ENCODE results near the gene LSAMP. TPM values are rescaled to one million over a fixed set of nuclear protein-coding genes. Genes with fewer than 3 reads are reported as not detected.

Gene LSAMP
- total and polyA plus RNA-seq, 2 of the 13 experiments (the other 11 are each of a cell fraction or from before 2014, with no cell fraction given) = not detected

DNA sequence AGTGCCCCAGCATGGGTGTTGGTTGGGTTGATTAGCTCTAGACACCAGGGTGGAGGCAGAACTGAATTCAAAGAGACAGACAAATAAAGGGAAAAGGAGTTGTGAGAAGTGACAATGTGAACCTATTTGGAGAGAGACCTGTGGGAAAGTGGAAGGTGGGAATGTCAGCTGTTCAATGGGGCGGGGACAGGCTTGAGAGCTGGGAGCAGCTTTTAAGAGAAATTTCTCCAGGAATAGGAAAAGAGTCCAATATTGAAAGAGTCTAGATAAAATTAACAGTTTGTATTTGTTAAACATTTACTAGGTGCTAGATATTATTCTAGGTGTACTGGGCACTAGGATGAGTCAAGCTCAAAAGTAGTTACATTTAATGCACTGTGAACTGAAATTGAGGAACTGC lies 596.6 kb downstream of the LSAMP start:
- FAIRE-seq = no peak
- ChIA-PET POLR2A (interaction anchor here (1.0 kb wide), 1 partner anchor 25 kb away, joined by 4 read pairs; no protein-coding TSS in a partner anchor), CTCF (ENCODE audit: low intra/inter-chr PET ratio, low total read pairs) (no interaction called here)
- BruUV-seq (replicated peaks) = no TSS peak
- 89% methylated on average over 1 of the region's 1 CpG for WGBS (ENCODE audit: low lambda C conversion rate)
- DNase-seq (ENCODE audit: low spot score) = no peak
- Histone ChIP-seq H3K9me3 (ENCODE audit: low read length) (no peaks in the 10 kb centered on the region), H3K4me2 (ENCODE audit: low read depth, low read length) (no peak overlapping the region), H3K27ac (ENCODE audit: extremely low read length, insufficient read depth, low read length) (no peak overlapping the region), H4K20me1 (ENCODE audit: insufficient read depth, low read length) (no peaks in the 10 kb centered on the region), H3K9ac (ENCODE audit: insufficient read depth, low read depth, low read length) (no peak overlapping the region), H2AFZ (ENCODE audit: low read length) (no peak overlapping the region), H3K79me2 (ENCODE audit: insufficient read depth, low read length) (no peaks in the 10 kb centered on the region), H3K4me3 (replicated peaks in 1 of 3; ENCODE audit: insufficient read depth in 1 of 3, low read depth in 2 of 3, low read length in 3 of 3) (no peak overlapping the region), H3K36me3 (replicated peaks in 1 of 2; ENCODE audit: control insufficient read depth in 1 of 2, insufficient read depth in 2 of 2, low read length in 2 of 2) (no peaks in the 10 kb centered on the region), H3K4me1 (ENCODE audit: insufficient read depth, low read length) (peaks cover 41% of the 10 kb centered on the region), H3K27me3 (ENCODE audit: control insufficient read depth in 1 of 2, insufficient read depth in 2 of 2, low read length in 2 of 2) (no peaks in the 10 kb centered on the region)
- no peak for ATAC-seq
- intact Hi-C loops (cut with micrococcal nuclease; ENCODE audit: unreplicated experiment) (no loop called here), in situ Hi-C loops (cut with HindIII; ENCODE audit: extremely low pct_ligation_motif_present, low pct_unique_long_range_greater_than_20kb) (no loop called here)
- no peak for TF ChIP-seq TCF12 (IDR thresholded peaks at IDR 0.05)
- no peak for TF ChIP-seq TCF12 (CRISPR knock-in tag; IDR thresholded peaks at IDR 0.05)
- TF ChIP-seq, protein P1, sequence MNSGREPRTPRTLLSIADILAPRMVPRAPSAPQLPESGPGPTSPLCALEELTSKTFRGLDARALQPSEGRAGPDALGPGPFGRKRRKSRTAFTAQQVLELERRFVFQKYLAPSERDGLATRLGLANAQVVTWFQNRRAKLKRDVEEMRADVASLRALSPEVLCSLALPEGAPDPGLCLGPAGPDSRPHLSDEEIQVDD (CRISPR knock-in tag; IDR thresholded peaks at IDR 0.05; ENCODE audit: borderline replicate concordance) = no peak
- no peak for TF ChIP-seq ZIK1 (CRISPR knock-in tag; IDR thresholded peaks at IDR 0.05; ENCODE audit: borderline replicate concordance, low read depth)
- TF ChIP-seq, protein P2, sequence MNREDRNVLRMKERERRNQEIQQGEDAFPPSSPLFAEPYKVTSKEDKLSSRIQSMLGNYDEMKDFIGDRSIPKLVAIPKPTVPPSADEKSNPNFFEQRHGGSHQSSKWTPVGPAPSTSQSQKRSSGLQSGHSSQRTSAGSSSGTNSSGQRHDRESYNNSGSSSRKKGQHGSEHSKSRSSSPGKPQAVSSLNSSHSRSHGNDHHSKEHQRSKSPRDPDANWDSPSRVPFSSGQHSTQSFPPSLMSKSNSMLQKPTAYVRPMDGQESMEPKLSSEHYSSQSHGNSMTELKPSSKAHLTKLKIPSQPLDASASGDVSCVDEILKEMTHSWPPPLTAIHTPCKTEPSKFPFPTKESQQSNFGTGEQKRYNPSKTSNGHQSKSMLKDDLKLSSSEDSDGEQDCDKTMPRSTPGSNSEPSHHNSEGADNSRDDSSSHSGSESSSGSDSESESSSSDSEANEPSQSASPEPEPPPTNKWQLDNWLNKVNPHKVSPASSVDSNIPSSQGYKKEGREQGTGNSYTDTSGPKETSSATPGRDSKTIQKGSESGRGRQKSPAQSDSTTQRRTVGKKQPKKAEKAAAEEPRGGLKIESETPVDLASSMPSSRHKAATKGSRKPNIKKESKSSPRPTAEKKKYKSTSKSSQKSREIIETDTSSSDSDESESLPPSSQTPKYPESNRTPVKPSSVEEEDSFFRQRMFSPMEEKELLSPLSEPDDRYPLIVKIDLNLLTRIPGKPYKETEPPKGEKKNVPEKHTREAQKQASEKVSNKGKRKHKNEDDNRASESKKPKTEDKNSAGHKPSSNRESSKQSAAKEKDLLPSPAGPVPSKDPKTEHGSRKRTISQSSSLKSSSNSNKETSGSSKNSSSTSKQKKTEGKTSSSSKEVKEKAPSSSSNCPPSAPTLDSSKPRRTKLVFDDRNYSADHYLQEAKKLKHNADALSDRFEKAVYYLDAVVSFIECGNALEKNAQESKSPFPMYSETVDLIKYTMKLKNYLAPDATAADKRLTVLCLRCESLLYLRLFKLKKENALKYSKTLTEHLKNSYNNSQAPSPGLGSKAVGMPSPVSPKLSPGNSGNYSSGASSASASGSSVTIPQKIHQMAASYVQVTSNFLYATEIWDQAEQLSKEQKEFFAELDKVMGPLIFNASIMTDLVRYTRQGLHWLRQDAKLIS (CRISPR knock-in tag; IDR thresholded peaks at IDR 0.05) = no peak
- TF ChIP-seq HOXA9 (CRISPR knock-in tag; IDR thresholded peaks at IDR 0.05; ENCODE audit: borderline replicate concordance) = no peak
- TF ChIP-seq, protein P3, sequence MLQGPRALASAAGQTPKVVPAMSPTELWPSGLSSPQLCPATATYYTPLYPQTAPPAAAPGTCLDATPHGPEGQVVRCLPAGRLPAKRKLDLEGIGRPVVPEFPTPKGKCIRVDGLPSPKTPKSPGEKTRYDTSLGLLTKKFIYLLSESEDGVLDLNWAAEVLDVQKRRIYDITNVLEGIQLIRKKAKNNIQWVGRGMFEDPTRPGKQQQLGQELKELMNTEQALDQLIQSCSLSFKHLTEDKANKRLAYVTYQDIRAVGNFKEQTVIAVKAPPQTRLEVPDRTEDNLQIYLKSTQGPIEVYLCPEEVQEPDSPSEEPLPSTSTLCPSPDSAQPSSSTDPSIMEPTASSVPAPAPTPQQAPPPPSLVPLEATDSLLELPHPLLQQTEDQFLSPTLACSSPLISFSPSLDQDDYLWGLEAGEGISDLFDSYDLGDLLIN (CRISPR knock-in tag; IDR thresholded peaks at IDR 0.05; ENCODE audit: borderline replicate concordance) = no peak
- no peak for TF ChIP-seq SIN3A (IDR thresholded peaks at IDR 0.05; ENCODE audit: borderline replicate concordance, low read depth, low read length)
- TF ChIP-seq, protein P4, sequence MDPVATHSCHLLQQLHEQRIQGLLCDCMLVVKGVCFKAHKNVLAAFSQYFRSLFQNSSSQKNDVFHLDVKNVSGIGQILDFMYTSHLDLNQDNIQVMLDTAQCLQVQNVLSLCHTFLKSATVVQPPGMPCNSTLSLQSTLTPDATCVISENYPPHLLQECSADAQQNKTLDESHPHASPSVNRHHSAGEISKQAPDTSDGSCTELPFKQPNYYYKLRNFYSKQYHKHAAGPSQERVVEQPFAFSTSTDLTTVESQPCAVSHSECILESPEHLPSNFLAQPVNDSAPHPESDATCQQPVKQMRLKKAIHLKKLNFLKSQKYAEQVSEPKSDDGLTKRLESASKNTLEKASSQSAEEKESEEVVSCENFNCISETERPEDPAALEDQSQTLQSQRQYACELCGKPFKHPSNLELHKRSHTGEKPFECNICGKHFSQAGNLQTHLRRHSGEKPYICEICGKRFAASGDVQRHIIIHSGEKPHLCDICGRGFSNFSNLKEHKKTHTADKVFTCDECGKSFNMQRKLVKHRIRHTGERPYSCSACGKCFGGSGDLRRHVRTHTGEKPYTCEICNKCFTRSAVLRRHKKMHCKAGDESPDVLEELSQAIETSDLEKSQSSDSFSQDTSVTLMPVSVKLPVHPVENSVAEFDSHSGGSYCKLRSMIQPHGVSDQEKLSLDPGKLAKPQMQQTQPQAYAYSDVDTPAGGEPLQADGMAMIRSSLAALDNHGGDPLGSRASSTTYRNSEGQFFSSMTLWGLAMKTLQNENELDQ (CRISPR knock-in tag; IDR thresholded peaks at IDR 0.05; ENCODE audit: borderline replicate concordance) = no peak
- TF ChIP-seq ZNF761 (CRISPR knock-in tag; conservative IDR thresholded peaks at IDR 0.05) = no peak
- TF ChIP-seq ZNF605 (CRISPR knock-in tag; IDR thresholded peaks at IDR 0.05) = no peak
- TF ChIP-seq KAT8 (CRISPR knock-in tag; IDR thresholded peaks at IDR 0.05) = no peak
- TF ChIP-seq, protein P5, sequence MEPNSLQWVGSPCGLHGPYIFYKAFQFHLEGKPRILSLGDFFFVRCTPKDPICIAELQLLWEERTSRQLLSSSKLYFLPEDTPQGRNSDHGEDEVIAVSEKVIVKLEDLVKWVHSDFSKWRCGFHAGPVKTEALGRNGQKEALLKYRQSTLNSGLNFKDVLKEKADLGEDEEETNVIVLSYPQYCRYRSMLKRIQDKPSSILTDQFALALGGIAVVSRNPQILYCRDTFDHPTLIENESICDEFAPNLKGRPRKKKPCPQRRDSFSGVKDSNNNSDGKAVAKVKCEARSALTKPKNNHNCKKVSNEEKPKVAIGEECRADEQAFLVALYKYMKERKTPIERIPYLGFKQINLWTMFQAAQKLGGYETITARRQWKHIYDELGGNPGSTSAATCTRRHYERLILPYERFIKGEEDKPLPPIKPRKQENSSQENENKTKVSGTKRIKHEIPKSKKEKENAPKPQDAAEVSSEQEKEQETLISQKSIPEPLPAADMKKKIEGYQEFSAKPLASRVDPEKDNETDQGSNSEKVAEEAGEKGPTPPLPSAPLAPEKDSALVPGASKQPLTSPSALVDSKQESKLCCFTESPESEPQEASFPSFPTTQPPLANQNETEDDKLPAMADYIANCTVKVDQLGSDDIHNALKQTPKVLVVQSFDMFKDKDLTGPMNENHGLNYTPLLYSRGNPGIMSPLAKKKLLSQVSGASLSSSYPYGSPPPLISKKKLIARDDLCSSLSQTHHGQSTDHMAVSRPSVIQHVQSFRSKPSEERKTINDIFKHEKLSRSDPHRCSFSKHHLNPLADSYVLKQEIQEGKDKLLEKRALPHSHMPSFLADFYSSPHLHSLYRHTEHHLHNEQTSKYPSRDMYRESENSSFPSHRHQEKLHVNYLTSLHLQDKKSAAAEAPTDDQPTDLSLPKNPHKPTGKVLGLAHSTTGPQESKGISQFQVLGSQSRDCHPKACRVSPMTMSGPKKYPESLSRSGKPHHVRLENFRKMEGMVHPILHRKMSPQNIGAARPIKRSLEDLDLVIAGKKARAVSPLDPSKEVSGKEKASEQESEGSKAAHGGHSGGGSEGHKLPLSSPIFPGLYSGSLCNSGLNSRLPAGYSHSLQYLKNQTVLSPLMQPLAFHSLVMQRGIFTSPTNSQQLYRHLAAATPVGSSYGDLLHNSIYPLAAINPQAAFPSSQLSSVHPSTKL (CRISPR knock-in tag; IDR thresholded peaks at IDR 0.05) = no peak

Measured in HepG2 (cell line).